ENCODE measurements around the gene TSPAN5. TPM values are rescaled to one million over a fixed set of nuclear protein-coding genes. Genes with fewer than 3 reads are reported as not detected.

Gene TSPAN5
- total RNA-seq, 2 donors from 2014 or later: 7.4 to 11.8 TPM

DNA sequence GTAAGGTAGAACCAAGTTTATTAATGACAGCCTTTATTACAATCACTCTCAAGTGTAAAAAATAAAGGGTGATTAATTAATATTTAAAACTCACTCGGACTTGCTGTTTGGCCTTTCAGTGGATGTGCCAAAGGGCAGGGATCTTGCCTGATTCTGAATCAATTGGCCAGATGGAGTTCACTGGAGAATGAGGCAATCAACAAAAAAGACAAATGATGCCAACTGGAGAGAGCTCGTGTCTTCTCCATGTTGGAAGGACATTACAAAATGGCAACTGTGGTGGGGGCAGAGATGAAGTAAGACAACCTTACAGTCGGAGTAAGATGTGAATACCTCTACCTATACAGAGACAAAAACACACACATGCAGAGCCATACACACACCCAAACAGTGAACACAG, 188.0 kb downstream of the TSPAN5 start:
- H3K27ac ChIP-seq (ENCODE audit: low read depth, low read length): no peak overlapping the region
- Mint-ChIP-seq H3K9me3 (no peaks in the 10 kb centered on the region), H3K27me3 (ENCODE audit: insufficient read depth) (no peaks in the 10 kb centered on the region), H3K27ac (no peak overlapping the region), H3K36me3 (ENCODE audit: low read depth) (peaks cover 11% of the 10 kb centered on the region), H3K4me1 (peaks cover 2% of the 10 kb centered on the region), H3K4me3 (no peak overlapping the region)
- no peak for DNase-seq
- 80 to 90% methylated on average over 1 to 3 of the region's 3 CpGs for WGBS, 2 experiments (ENCODE audit: insufficient coverage in 1 of 2, insufficient read length in 1 of 2)
- H3K9me3 ChIP-seq (ENCODE audit: control insufficient read depth, low read length): no peaks in the 10 kb centered on the region
- H3K36me3 ChIP-seq (ENCODE audit: control insufficient read depth, insufficient read depth, low read length): no peaks in the 10 kb centered on the region
- TF ChIP-seq, protein P1, sequence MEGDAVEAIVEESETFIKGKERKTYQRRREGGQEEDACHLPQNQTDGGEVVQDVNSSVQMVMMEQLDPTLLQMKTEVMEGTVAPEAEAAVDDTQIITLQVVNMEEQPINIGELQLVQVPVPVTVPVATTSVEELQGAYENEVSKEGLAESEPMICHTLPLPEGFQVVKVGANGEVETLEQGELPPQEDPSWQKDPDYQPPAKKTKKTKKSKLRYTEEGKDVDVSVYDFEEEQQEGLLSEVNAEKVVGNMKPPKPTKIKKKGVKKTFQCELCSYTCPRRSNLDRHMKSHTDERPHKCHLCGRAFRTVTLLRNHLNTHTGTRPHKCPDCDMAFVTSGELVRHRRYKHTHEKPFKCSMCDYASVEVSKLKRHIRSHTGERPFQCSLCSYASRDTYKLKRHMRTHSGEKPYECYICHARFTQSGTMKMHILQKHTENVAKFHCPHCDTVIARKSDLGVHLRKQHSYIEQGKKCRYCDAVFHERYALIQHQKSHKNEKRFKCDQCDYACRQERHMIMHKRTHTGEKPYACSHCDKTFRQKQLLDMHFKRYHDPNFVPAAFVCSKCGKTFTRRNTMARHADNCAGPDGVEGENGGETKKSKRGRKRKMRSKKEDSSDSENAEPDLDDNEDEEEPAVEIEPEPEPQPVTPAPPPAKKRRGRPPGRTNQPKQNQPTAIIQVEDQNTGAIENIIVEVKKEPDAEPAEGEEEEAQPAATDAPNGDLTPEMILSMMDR (conservative IDR thresholded peaks at IDR 0.05): no peak
- H3K9ac ChIP-seq (ENCODE audit: extremely low read depth, low read length, poor library complexity, severe bottlenecking): no peak overlapping the region
- no peaks in the 10 kb centered on the region for H3K27me3 ChIP-seq (ENCODE audit: control insufficient read depth, insufficient read depth, low read length, poor library complexity, severe bottlenecking)
- no peak overlapping the region for H3K4me3 ChIP-seq (ENCODE audit: low read length)
- H3K4me1 ChIP-seq (ENCODE audit: control insufficient read depth, insufficient read depth, low read length): no peaks in the 10 kb centered on the region

DNA sequence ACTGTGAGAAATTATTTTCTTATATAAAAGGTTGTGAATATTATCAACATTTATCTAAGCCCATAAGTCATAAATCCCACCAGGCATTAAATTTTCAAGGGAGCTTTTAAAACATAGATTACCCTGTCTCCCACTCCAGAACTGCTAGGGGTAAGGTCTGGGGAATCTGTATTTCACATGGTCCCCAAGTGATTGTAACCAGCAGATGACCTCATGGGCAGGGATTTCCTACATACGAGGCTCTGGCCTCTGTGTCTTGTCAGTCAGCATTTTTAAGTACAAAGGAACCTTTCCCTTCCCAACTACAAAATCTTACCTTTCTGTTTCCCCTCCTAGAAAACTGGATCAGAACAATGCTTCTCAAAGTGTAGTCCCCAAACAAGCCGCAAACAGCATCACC, 188.6 kb downstream of the TSPAN5 start:
- H3K27me3 Mint-ChIP-seq (ENCODE audit: insufficient read depth): no peaks in the 10 kb centered on the region

DNA sequence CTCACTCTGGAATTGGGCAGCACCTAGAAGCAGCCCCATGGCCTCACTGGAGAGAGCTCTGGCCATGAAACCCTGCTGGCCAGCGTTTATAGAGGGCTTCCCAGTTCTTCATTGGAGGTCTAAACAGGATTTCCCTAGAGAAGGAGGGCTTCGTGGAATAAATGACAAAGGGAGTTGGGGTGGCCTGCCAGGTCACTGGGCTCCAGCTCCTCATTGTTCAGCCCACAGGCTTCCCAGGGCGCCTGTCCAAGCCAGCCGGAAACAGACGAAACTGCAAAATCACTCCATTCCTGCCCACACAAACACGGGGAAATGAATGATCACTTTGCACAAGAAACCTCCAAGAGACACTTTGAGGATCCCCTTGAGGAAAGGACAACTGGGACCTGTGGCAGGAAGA, 189.7 kb downstream of the TSPAN5 start:
- H3K4me1 ChIP-seq (ENCODE audit: control insufficient read depth, insufficient read depth, low read length): no peaks in the 10 kb centered on the region
- Mint-ChIP-seq H3K4me1 (peaks cover 2% of the 10 kb centered on the region), H3K9me3 (no peaks in the 10 kb centered on the region), H3K4me3 (no peak overlapping the region), H3K36me3 (ENCODE audit: low read depth) (peaks cover 7% of the 10 kb centered on the region), H3K27me3 (ENCODE audit: insufficient read depth) (no peaks in the 10 kb centered on the region), H3K27ac (no peak overlapping the region)
- H3K4me3 ChIP-seq (ENCODE audit: low read length): no peak overlapping the region
- no peak overlapping the region for H3K9ac ChIP-seq (ENCODE audit: extremely low read depth, low read length, poor library complexity, severe bottlenecking)
- no peaks in the 10 kb centered on the region for H3K36me3 ChIP-seq (ENCODE audit: control insufficient read depth, insufficient read depth, low read length)
- TF ChIP-seq, protein P1 (conservative IDR thresholded peaks at IDR 0.05): no peak
- H3K27me3 ChIP-seq (ENCODE audit: control insufficient read depth, insufficient read depth, low read length, poor library complexity, severe bottlenecking): no peaks in the 10 kb centered on the region
- no peak for DNase-seq
- WGBS, 2 experiments (ENCODE audit: insufficient coverage in 1 of 2, insufficient read length in 1 of 2): 66 to 88% methylated on average over 3 to 6 of the region's 6 CpGs
- no peaks in the 10 kb centered on the region for H3K9me3 ChIP-seq (ENCODE audit: control insufficient read depth, low read length)
- peak overlapping the region; percentile 53 for H3K27ac ChIP-seq (ENCODE audit: low read depth, low read length)

More for the DNA sequence above, 188.6 kb downstream of the TSPAN5 start:
- no peak overlapping the region for H3K27ac ChIP-seq (ENCODE audit: low read depth, low read length)
- DNase-seq: no peak
- H3K4me1 Mint-ChIP-seq: peaks cover 2% of the 10 kb centered on the region
- H3K4me3 Mint-ChIP-seq: no peak overlapping the region
- H3K9me3 Mint-ChIP-seq: no peaks in the 10 kb centered on the region
- H3K36me3 ChIP-seq (ENCODE audit: control insufficient read depth, insufficient read depth, low read length): no peaks in the 10 kb centered on the region
- H3K4me1 ChIP-seq (ENCODE audit: control insufficient read depth, insufficient read depth, low read length): no peaks in the 10 kb centered on the region
- TF ChIP-seq, protein P1 (conservative IDR thresholded peaks at IDR 0.05): no peak
- no peak overlapping the region for H3K4me3 ChIP-seq (ENCODE audit: low read length)
- H3K27me3 ChIP-seq (ENCODE audit: control insufficient read depth, insufficient read depth, low read length, poor library complexity, severe bottlenecking): no peaks in the 10 kb centered on the region
- H3K36me3 Mint-ChIP-seq (ENCODE audit: low read depth): peaks cover 9% of the 10 kb centered on the region
- H3K9ac ChIP-seq (ENCODE audit: extremely low read depth, low read length, poor library complexity, severe bottlenecking): no peak overlapping the region
- H3K9me3 ChIP-seq (ENCODE audit: control insufficient read depth, low read length): no peaks in the 10 kb centered on the region
- no peak overlapping the region for H3K27ac Mint-ChIP-seq
- WGBS, 2 experiments (ENCODE audit: insufficient coverage in 1 of 2, insufficient read length in 1 of 2): 82% methylated on average over 2 of the region's 2 CpGs; no CpG with 5 or more reads in 1 of the 2 experiments

Measured in endodermal cell (in vitro differentiated cells).